ENCODE results near the gene ATP2B2. TPM values are rescaled to one million over a fixed set of nuclear protein-coding genes. Genes with fewer than 3 reads are reported as not detected.

ATP2B2 gene
- total RNA-seq, 1 donor from 2014 or later, result 0.42 TPM

DNA sequence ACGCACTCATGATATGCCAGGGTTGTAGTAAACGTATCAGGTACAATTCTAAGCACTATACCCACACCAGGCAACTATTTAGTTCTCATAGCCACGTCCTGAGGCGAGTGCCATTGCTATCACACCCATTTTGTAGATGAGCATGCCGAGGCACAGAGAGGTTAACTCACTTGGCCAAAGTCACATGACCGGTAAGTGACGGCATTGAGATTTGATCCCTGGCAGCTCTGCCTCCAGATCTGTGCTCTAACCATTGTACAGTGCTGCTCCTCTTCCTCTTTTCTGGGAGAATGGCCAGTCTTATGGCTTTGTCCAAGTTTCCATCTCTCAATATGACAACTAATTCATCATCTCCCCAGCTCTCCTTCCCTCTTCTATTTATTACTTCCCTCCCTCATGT is 18.9 kb upstream of the ATP2B2 start:
- no peak for DNase-seq (ENCODE audit: low read depth, low spot score)
- Mint-ChIP-seq H3K4me1 (no peaks in the 10 kb centered on the region), H3K36me3 (ENCODE audit: low read depth) (no peaks in the 10 kb centered on the region), H3K27me3 (ENCODE audit: low read depth) (peaks cover 37% of the 10 kb centered on the region), H3K4me3 (no peak overlapping the region), H3K9me3 (no peaks in the 10 kb centered on the region), H3K27ac (ENCODE audit: unreplicated experiment) (no peak overlapping the region)
- TF ChIP-seq CTCF (conservative IDR thresholded peaks at IDR 0.05), result no peak

DNA sequence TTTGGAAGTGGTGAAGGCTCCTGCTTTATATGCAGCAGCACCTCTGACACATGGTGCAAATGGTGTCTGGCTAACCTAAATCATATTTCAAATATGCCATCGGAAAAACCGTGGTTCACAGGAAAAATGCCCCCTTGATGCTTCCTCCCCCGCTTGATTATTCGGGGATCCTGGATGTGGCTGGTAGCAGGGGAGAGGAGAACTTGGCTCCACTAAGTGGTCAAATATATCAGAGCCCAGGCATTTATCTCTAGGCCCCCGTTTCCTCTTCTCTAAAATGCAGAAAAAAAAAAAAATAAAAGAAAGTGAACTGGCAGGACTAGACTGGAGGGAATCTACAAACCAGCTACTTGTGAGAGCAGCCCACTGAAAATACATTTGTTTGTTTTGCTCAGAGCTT is 18.2 kb upstream of the ATP2B2 start:
- H3K27me3 Mint-ChIP-seq (ENCODE audit: low read depth), result peaks cover 41% of the 10 kb centered on the region
- H3K27ac Mint-ChIP-seq (ENCODE audit: unreplicated experiment), result no peak overlapping the region

DNA sequence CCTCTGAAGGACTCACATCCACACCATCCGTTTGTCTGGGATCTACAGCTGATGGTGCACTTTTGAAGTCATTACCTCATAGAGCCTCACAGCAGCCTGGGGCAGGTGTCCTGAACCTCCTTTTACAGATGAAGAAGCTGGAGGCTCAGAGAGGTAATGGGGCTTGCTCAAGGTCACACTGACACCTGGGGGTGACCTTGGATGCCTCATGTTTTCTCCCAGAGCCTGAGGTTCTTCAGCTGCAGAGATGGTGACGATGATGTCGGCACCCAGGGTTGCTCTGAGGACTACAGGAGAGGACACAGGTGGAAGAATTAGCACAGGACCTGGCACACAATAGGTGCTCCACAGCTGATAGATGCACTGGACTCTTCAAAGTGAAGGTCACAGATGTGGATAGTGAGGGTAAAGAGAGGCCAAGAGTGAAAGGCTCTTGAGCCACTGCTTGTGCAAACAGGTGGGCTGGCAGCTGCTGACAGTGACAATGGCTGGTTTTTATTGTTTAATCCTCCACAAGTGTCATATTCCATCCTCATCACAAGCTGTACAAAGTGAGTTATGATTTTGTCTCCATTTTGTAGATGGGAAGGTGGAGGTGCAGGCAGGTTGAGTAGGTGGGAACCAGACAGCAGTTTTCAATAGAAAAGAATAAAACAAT is 17.4 kb upstream of the ATP2B2 start:
- no peak for TF ChIP-seq CTCF (conservative IDR thresholded peaks at IDR 0.05)
- H3K4me3 Mint-ChIP-seq, result no peak overlapping the region
- no peaks in the 10 kb centered on the region for H3K36me3 Mint-ChIP-seq (ENCODE audit: low read depth)
- no peaks in the 10 kb centered on the region for H3K9me3 Mint-ChIP-seq
- H3K27ac Mint-ChIP-seq (ENCODE audit: unreplicated experiment), result no peak overlapping the region
- no peak for DNase-seq (ENCODE audit: low read depth, low spot score)
- H3K4me1 Mint-ChIP-seq, result no peaks in the 10 kb centered on the region
- H3K27me3 Mint-ChIP-seq (ENCODE audit: low read depth), result peaks cover 41% of the 10 kb centered on the region

More for the DNA sequence above, 18.2 kb upstream of the ATP2B2 start:
- no peaks in the 10 kb centered on the region for H3K4me1 Mint-ChIP-seq
- H3K36me3 Mint-ChIP-seq (ENCODE audit: low read depth), result no peaks in the 10 kb centered on the region
- DNase-seq (ENCODE audit: low read depth, low spot score), result no peak
- H3K9me3 Mint-ChIP-seq, result no peaks in the 10 kb centered on the region
- H3K4me3 Mint-ChIP-seq, result no peak overlapping the region
- TF ChIP-seq CTCF (conservative IDR thresholded peaks at IDR 0.05), result no peak

- DNase-seq (ENCODE audit: low read depth, low spot score), result no peak
- no peak for TF ChIP-seq CTCF (conservative IDR thresholded peaks at IDR 0.05)
- H3K9me3 Mint-ChIP-seq, result no peaks in the 10 kb centered on the region
- no peak overlapping the region for H3K4me3 Mint-ChIP-seq
- no peaks in the 10 kb centered on the region for H3K4me1 Mint-ChIP-seq
- peak overlapping the region; percentile 19 for H3K27ac Mint-ChIP-seq (ENCODE audit: unreplicated experiment)
- peaks cover 46% of the 10 kb centered on the region for H3K27me3 Mint-ChIP-seq (ENCODE audit: low read depth)
- no peaks in the 10 kb centered on the region for H3K36me3 Mint-ChIP-seq (ENCODE audit: low read depth)
These were observed 16.5 kb upstream of the ATP2B2 start for GRCh38 chr3:10521772-10522441.

- no peak for TF ChIP-seq CTCF (conservative IDR thresholded peaks at IDR 0.05)
- no peak overlapping the region for H3K4me3 Mint-ChIP-seq
- no peak overlapping the region for H3K27ac Mint-ChIP-seq (ENCODE audit: unreplicated experiment)
- no peak for DNase-seq (ENCODE audit: low read depth, low spot score)
- H3K36me3 Mint-ChIP-seq (ENCODE audit: low read depth), result no peaks in the 10 kb centered on the region
- peaks cover 40% of the 10 kb centered on the region for H3K27me3 Mint-ChIP-seq (ENCODE audit: low read depth)
- no peaks in the 10 kb centered on the region for H3K9me3 Mint-ChIP-seq
- no peaks in the 10 kb centered on the region for H3K4me1 Mint-ChIP-seq
These were observed 14.7 kb upstream of the ATP2B2 start for GRCh38 chr3:10520072-10520471.

All from neural crest cell (in vitro differentiated cells).